ENCODE data around the gene GYS2. TPM values are rescaled to one million over a fixed set of nuclear protein-coding genes. Genes with fewer than 3 reads are reported as not detected.
"Not testable (repeated sequence)": the region's sequence is repeated elsewhere in the genome, so short reads cannot be mapped to it uniquely, and the experiment has no call there.

The GYS2 gene
- total RNA-seq, 2 donors from 2014 or later: not detected

GRCh38 chr12:21600196-21600595, 4.5 kb downstream of the GYS2 start:
- ATAC-seq (no peak), DNase-seq (no peak)
- no peak overlapping the region for H3K4me3 ChIP-seq
- no peaks in the 10 kb centered on the region for H3K36me3 ChIP-seq (replicated peaks in 1 of 2; ENCODE audit: insufficient read depth in 1 of 2, low read depth in 2 of 2)
- TF ChIP-seq, protein P1, sequence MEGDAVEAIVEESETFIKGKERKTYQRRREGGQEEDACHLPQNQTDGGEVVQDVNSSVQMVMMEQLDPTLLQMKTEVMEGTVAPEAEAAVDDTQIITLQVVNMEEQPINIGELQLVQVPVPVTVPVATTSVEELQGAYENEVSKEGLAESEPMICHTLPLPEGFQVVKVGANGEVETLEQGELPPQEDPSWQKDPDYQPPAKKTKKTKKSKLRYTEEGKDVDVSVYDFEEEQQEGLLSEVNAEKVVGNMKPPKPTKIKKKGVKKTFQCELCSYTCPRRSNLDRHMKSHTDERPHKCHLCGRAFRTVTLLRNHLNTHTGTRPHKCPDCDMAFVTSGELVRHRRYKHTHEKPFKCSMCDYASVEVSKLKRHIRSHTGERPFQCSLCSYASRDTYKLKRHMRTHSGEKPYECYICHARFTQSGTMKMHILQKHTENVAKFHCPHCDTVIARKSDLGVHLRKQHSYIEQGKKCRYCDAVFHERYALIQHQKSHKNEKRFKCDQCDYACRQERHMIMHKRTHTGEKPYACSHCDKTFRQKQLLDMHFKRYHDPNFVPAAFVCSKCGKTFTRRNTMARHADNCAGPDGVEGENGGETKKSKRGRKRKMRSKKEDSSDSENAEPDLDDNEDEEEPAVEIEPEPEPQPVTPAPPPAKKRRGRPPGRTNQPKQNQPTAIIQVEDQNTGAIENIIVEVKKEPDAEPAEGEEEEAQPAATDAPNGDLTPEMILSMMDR (IDR thresholded peaks at IDR 0.05): no peak
- TF ChIP-seq POLR2A (IDR thresholded peaks at IDR 0.05): no peak
- 70 to 73% methylated on average over 5 of the region's 5 CpGs for WGBS, 2 donors
- peaks cover 26% of the 10 kb centered on the region for H3K4me1 ChIP-seq
- H3K27me3 ChIP-seq: no peaks in the 10 kb centered on the region
- no peak overlapping the region for H3K27ac ChIP-seq
- intact Hi-C loops (cut with DNase I): loop anchor here (5.0 kb wide), 1 partner anchor 87 kb away; no protein-coding TSS in a partner anchor
- no peaks in the 10 kb centered on the region for H3K9me3 ChIP-seq

GRCh38 chr12:21599143-21599999, 5.3 kb downstream of the GYS2 start:
- H3K4me1 ChIP-seq: peaks cover 26% of the 10 kb centered on the region
- no peak for TF ChIP-seq POLR2A (IDR thresholded peaks at IDR 0.05)
- TF ChIP-seq, protein P1 (IDR thresholded peaks at IDR 0.05): no peak
- H3K27ac ChIP-seq: peak overlapping the region; percentile 2 to 39 (median 18)
- no peak overlapping the region for H3K4me3 ChIP-seq
- DNase-seq (peak in 2 of 4 donors; percentile 27 to 30), ATAC-seq (peak; percentile 79)
- intact Hi-C loops (cut with DNase I): no loop called here
- H3K9me3 ChIP-seq: no peaks in the 10 kb centered on the region
- WGBS, 2 donors: 35 to 37% methylated on average over 3 of the region's 3 CpGs
- no peaks in the 10 kb centered on the region for H3K36me3 ChIP-seq (replicated peaks in 1 of 2; ENCODE audit: insufficient read depth in 1 of 2, low read depth in 2 of 2)
- no peaks in the 10 kb centered on the region for H3K27me3 ChIP-seq

- no peaks in the 10 kb centered on the region for H3K27me3 ChIP-seq
- 24 to 31% methylated on average over 4 of the region's 4 CpGs for WGBS, 2 donors
- DNase-seq (no peak), ATAC-seq (no peak)
- H3K9me3 ChIP-seq: no peaks in the 10 kb centered on the region
- peaks cover 26% of the 10 kb centered on the region for H3K4me1 ChIP-seq
- TF ChIP-seq, protein P1 (IDR thresholded peaks at IDR 0.05): no peak
- TF ChIP-seq POLR2A (IDR thresholded peaks at IDR 0.05): no peak
- peak overlapping the region in 3 of 4 donors; percentile 7 to 39 (median 30) for H3K27ac ChIP-seq
- H3K4me3 ChIP-seq: no peak overlapping the region
- no peaks in the 10 kb centered on the region for H3K36me3 ChIP-seq (replicated peaks in 1 of 2; ENCODE audit: insufficient read depth in 1 of 2, low read depth in 2 of 2)
- intact Hi-C loops (cut with DNase I): no loop called here
Observed at GRCh38 chr12:21598651-21599050, 6.0 kb downstream of the GYS2 start.

DNA sequence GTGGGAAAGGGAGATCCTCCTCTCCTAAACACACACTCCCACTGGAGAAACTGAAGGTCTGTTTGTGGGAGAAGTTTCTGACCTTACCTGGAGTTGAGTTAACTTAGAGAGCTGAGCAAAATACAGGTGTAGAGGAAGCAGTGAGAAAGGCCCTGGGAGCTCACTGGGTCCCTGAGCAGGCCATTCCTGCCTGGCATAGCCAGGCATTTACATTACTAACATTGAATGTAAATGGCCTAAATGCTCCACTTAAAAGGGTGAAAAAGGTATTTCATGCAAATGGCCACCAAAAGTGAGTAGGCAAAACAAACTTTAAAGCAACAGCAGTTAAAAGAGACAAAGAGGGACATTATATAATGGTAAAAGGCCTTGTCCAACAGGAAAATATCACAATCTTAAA, 9.3 kb downstream of the GYS2 start:
- DNase-seq; ATAC-seq; H3K9me3 ChIP-seq; H3K4me3 ChIP-seq; H3K27me3 ChIP-seq; H3K27ac ChIP-seq; intact Hi-C loops (cut with DNase I); H3K36me3 ChIP-seq (replicated peaks in 1 of 2; ENCODE audit: insufficient read depth in 1 of 2, low read depth in 2 of 2): not testable (repeated sequence)
- H3K4me1 ChIP-seq: peaks cover 20% of the 10 kb centered on the region

DNA sequence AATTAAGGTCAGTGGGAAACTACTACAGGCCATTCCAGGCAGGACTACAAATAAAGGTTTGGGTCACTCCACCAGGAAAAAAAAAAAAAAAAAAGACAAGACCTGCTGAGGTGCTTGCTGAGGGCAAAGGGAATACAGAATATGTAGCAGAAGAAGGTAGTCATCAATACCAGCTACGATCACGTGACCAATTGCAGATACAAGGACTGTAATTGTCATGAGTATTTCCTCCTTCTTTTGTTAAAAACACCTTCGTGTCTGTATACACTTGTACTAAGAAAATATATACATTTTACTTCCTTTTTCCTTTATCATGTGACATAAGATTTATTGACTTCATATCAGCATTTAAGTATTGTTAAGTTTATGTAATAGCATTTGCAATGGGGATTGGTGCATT, 19.2 kb downstream of the GYS2 start:
- ATAC-seq (no peak), DNase-seq (no peak)
- TF ChIP-seq POLR2A (IDR thresholded peaks at IDR 0.05): no peak
- TF ChIP-seq, protein P1 (IDR thresholded peaks at IDR 0.05): no peak
- Histone ChIP-seq H3K4me1 (no peaks in the 10 kb centered on the region), H3K4me3 (no peak overlapping the region), H3K27me3 (no peaks in the 10 kb centered on the region), H3K36me3 (replicated peaks in 1 of 2; ENCODE audit: insufficient read depth in 1 of 2, low read depth in 2 of 2) (no peaks in the 10 kb centered on the region), H3K27ac (no peak overlapping the region), H3K9me3 (no peaks in the 10 kb centered on the region)
- intact Hi-C loops (cut with DNase I): no loop called here
- 74 to 75% methylated on average over 3 of the region's 3 CpGs for WGBS, 2 donors

- H3K4me1 ChIP-seq; H3K4me3 ChIP-seq; H3K36me3 ChIP-seq (replicated peaks in 1 of 2; ENCODE audit: insufficient read depth in 1 of 2, low read depth in 2 of 2); DNase-seq; H3K27me3 ChIP-seq; H3K9me3 ChIP-seq; ATAC-seq; H3K27ac ChIP-seq; intact Hi-C loops (cut with DNase I): not testable (repeated sequence)
- 75 to 83% methylated on average over 4 to 5 of the region's 5 CpGs for WGBS, 2 donors
Observed at GRCh38 chr12:21584403-21585182, 20.1 kb downstream of the GYS2 start.

Measured in body of pancreas (tissue), 4 donors.